ENCODE data around the gene STIM2. TPM values are rescaled to one million over a fixed set of nuclear protein-coding genes. Genes with fewer than 3 reads are reported as not detected.
"Not testable (repeated sequence)": the region's sequence is repeated elsewhere in the genome, so short reads cannot be mapped to it uniquely, and the experiment has no call there.

STIM2 gene
- polyA plus RNA-seq, 4 donors: 30.7 to 42.2 (median 39.8) TPM

- no peak for DNase-seq (ENCODE audit: low read depth in 4 of 4, low spot score in 3 of 4)
These were observed 86.7 kb downstream of the STIM2 start for GRCh38 chr4:26947318-26947717.

DNA sequence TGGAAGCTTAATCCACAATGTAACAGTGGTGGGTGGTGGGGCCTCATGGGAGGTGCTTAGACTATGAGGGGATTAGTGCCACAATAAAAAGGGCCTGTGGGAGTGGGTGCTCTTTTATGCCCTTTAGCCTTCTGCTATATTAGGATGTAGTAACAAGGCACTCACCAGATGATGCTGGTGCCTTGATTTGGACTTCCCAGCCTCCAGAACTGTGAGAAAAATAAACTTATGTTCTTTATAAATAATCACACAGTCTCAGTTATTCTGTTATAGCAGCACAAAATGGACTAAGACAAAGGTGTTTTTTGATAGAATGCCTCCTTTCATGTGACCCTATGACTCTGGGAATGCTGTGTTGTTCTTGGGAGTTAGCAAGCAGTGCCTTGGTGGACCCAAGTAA, 89.8 kb downstream of the STIM2 start:
- DNase-seq (ENCODE audit: low read depth in 4 of 4, low spot score in 3 of 4): no peak

- no peak for DNase-seq (ENCODE audit: low read depth in 4 of 4, low spot score in 3 of 4)
These were observed 92.2 kb downstream of the STIM2 start for GRCh38 chr4:26952891-26953290.

- no peak for DNase-seq (ENCODE audit: low read depth in 4 of 4, low spot score in 3 of 4)
These were observed 92.7 kb downstream of the STIM2 start for GRCh38 chr4:26953366-26953765.

GRCh38 chr4:26953770-26954423, 93.3 kb downstream of the STIM2 start:
- DNase-seq (ENCODE audit: low read depth in 4 of 4, low spot score in 3 of 4): no peak

GRCh38 chr4:26955241-26955640, 94.6 kb downstream of the STIM2 start:
- DNase-seq (ENCODE audit: low read depth in 4 of 4, low spot score in 3 of 4): no peak

DNA sequence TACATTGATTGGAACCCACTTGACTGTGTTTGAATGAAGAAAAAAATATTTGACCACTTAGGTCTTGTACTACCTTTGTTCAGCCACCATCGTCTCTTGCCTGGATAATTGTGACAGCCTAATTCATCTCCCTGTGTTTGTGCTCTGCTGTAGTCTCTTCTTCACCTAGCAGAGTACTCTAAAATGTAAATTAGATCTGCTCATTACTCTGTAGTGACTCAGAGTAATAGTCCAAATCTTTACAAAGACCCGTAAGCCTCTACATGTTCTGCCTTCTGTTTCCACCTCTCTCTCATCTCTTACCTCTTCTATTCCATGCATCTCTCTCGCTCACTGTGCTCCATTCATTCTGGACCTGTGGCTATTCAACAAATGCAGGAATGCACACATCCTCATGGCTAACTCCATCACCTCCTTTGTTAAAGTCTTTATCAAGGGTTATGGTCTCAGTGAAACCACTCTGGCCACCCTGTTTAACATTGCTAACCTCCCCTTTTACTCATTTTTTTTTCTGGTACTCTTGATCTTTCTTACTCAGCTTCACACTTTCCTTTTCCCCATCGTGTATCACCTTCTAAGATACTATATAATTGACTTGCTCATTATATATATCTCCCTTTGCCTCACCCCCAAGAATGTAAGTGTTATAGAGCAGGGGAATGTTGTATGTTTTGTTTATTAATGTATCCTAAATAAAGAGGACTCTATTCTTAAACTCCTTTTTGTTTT, 98.4 kb downstream of the STIM2 start:
- DNase-seq (ENCODE audit: low read depth in 4 of 4, low spot score in 3 of 4): no peak

- DNase-seq (ENCODE audit: low read depth in 4 of 4, low spot score in 3 of 4): no peak
These were observed 99.0 kb downstream of the STIM2 start for GRCh38 chr4:26959654-26960047.

- DNase-seq (ENCODE audit: low read depth in 4 of 4, low spot score in 3 of 4): no peak
These were observed 102.1 kb downstream of the STIM2 start for GRCh38 chr4:26962720-26963119.

- no peak for DNase-seq (ENCODE audit: low read depth in 4 of 4, low spot score in 3 of 4)
These were observed 103.9 kb downstream of the STIM2 start for GRCh38 chr4:26964512-26964911.

- no peak for DNase-seq (ENCODE audit: low read depth in 4 of 4, low spot score in 3 of 4)
These were observed 104.4 kb downstream of the STIM2 start for GRCh38 chr4:26964994-26965393.

GRCh38 chr4:26975464-26976181, 115.0 kb downstream of the STIM2 start:
- not testable (repeated sequence) for DNase-seq (ENCODE audit: low read depth in 4 of 4, low spot score in 3 of 4)

DNA sequence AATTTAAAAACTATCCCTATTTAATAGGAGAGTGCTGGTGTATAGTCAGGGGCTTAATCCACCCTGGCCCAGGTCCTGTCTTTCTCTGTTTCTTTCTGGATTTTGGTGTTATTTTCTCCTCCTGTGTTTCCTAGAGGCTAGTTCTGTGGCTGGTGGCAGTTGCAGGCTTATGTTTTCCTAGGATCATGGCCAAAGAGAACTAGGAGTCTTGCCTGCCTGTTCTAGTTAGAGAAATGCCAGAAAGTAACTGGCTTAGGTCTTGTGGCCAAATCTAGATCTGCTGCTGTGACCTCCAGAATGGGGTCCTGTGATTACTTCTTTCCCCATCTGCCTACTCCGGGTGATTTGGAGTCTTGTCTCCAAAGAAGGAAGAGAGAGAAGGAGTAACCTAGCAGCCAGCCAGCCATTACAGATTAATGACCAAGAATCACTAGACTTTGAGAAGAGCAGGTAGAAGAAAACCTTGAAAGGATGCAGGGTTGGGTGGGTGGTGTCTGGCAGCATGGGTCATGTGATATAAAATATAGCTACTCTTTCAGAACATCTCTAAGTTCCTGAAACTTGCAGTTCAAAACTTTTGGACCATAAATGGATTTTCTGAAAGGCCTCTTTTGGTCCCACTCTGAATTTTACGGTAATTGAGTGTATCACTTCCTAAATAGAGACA, 117.9 kb downstream of the STIM2 start:
- no peak for DNase-seq (ENCODE audit: low read depth in 4 of 4, low spot score in 3 of 4)

DNA sequence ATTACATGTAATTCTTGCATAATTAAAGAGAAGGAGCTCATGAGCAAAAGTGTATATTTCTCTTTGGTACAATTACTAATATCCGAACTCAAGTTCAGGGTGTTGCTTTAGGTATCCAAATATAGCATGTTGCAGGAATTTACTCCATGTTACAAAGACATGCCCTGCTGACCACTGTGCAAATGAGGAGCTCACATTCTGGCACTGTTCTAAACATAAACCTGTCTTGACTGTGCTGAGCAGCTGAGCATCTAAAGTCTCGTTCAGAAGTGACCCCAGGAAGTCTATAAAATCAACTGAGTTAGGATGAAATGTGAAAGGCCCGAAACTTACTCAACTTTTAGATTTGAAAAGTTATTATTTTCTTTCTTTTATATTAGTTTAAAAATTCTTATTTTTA, 124.3 kb downstream of the STIM2 start:
- DNase-seq (ENCODE audit: low read depth in 4 of 4, low spot score in 3 of 4): no peak

- no peak for DNase-seq (ENCODE audit: low read depth in 4 of 4, low spot score in 3 of 4)
These were observed 125.2 kb downstream of the STIM2 start for GRCh38 chr4:26985873-26986272.

GRCh38 chr4:26987191-26987590, 126.5 kb downstream of the STIM2 start:
- DNase-seq (ENCODE audit: low read depth in 4 of 4, low spot score in 3 of 4): no peak

DNA sequence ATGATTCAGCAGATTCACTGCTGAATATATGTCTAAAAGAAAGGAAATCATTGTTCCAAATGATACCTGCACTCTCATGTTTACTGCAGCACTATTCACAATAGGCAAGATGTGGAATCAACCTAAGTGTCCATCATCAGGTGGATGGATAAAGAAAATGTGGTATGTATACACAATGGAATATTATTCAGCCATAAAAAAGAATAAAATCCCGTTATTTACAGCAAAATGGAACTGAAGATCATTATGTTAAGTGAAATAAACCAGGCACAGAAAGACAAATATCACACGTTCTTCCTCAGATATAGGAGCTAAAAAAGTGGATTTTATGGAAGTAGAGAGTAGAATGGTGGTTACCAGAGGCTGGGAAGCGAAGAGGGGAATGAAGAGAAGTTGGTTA, 130.4 kb downstream of the STIM2 start:
- no peak for DNase-seq (ENCODE audit: low read depth in 4 of 4, low spot score in 3 of 4)

DNA sequence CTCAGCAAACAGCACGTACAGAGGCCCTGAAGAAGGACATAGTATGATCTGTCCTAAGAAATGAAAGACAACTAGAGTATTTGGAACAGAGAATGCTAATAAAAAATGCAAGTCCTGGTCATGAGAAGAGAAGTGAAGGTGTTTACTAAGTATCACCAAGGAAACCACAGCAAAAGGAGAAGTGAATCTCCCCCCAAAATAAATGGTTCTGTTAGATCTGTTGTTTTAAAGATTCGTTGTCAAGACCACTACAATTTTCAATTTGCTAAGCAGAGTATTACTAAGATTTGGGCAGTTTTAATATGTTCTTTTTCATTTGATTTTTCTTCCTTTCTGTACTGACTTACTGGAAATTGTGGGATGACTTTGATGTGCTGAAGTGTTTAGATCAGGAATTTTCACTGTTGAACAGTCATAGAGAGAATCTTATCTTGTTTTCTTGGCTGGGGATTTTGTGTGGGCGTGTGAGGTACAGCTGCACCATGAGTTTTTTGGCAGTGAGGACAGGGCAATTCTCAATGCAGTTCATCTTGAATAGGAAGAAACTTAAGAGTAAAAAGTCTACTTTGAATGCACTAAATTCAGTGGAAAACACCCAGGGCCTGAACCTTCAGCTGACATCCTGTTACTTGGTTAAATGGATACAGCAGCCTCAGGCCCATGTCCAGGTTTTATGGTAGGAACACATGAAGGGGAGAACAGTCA, 132.2 kb downstream of the STIM2 start:
- DNase-seq (ENCODE audit: low read depth in 4 of 4, low spot score in 3 of 4): no peak

GRCh38 chr4:26993539-26993938, 132.9 kb downstream of the STIM2 start:
- no peak for DNase-seq (ENCODE audit: low read depth in 4 of 4, low spot score in 3 of 4)

DNA sequence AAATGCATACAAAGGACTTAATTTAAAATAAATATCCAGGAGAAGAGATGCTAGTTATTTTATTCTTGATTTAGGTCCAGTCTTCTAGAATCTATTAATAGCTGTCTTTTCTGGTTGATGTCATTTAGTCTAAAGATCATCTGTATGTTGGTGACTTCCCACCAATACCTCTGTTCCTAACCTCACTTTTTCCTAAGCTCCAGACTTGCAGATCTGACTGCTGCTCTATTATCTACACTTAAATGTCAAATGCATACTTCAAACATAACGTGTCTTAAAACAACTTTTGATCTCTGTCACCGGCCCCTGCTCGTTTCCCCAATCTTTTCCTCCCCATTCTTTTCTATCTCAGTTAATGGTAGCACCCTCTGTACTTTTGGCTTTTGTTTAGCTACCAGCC, 133.3 kb downstream of the STIM2 start:
- DNase-seq (ENCODE audit: low read depth in 4 of 4, low spot score in 3 of 4): no peak

DNA sequence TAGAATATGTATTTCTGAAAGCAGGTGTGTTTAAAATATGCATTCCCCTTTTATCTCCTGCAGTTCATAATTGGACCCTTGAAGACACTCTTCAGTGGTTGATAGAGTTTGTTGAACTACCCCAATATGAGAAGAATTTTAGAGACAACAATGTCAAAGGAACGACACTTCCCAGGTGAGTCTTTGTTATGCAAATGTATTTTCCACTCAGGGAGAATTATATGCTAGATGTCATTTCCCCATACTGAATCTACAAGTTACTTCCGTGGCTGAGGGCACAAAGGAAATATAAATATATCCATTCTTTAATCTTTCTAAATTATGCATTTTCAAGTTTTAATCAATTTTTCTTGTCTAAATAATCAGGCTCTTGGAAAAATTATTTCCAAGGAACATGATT, 134.7 kb downstream of the STIM2 start:
- DNase-seq (ENCODE audit: low read depth in 4 of 4, low spot score in 3 of 4): no peak
